Measurements from ENCODE around the gene CHAC2.
"Not testable (repeated sequence)": the region's sequence is repeated elsewhere in the genome, so short reads cannot be mapped to it uniquely, and the experiment has no call there.

CHAC2 gene

DNA sequence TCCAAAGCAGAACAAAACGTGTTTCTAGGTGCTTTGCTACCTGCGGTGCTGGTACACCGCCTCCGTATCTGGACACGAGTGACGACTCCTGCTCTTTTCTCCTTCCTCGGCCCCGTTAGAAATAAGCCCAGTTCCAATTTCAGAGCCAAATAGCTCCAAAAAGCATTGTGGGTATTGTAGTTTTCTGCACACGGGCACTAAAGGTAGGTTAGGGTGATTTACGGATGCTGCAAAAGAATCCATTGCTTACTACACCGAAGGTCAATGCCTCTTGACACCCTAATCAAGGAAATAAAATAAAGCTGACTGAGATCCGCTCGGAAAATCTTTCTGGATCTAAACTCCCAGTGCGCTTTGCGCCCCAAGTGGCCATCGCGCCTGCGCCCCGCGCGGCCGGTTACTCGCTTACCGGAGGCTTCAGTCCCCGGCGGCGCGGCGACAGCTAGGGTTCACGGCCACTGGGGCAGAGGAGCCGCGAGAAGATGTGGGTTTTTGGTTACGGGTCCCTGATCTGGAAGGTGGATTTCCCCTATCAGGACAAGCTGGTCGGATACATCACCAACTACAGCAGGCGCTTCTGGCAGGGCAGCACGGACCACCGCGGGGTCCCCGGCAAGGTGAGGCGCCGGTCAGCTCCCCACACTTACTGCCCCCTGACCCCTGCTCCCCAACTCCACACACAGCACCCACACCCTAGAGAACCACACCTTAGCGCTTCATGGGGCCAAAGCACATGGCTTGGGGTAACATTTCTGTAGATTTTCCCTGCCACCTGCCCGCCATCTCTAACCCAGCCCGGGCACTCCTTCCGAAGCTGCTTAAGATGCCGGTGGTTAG lies at the start of gene CHAC2:
Gene CHAC2 (plus strand): TSS at position 400 of the 837 bp plus-strand sequence. CDS start 83 bp downstream, at position 483.
- DNase-seq, result peak; percentile 92

DNA sequence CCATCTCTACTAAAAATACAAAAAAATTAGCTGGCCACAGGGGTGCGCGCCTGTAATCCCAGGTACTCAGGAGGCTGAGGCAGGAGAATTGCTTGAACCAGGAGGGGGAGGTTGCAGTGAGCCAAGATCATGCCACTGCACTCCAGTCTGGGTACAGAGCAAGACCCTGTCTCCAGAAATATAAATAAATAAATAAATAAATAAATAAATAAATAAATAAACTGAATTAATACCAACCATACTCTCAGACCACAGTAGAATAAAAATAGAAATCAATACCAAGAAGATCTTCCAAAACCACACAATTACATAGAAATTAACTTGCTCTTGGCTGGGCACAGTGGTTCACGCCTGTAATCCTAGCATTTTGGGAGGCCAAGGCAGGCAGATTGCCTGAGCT lies 46.7 kb upstream of the CHAC2 start:
- DNase-seq, result not testable (repeated sequence)

DNA sequence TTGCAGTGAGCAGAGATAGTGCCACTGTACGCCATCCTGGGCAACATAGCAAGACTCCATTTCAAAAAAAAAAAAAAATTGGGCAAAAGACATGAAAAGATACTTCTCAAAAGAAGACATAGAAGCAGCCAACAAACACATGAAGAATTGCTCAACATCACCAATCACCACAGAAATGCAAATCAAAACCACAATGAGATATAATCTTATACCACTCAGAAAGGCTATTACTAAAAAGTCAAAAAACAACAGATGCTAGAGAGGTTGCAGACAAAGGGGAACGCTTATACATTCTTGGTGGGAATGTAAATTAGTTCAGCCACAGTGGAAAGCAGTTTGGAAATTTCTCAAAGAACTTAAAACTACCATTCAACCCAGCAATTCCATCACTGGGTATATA lies 43.1 kb upstream of the CHAC2 start:
- no peak for DNase-seq

DNA sequence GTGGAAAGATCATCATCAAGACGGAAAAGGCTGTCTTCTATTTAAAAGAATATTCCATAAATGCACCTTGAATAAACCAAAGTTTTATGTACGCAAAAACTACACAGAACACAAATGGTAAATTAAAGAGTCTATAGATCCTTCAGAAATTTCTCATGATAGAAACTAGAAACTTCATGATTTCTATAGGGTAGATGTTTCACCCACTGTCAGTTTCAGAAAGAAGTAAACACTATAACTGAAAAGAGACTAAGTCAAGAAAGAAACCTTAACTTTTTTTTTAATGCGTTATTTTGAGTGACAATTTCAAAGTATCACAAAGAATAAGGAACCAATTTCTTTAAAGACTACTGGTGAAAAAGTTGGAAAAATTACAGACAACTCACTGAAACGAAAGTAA lies 41.9 kb upstream of the CHAC2 start:
- DNase-seq, result no peak

GRCh38 chr2:53727921-53728320 lies 39.7 kb upstream of the CHAC2 start:
- DNase-seq, result no peak

- DNase-seq, result no peak
Observed at GRCh38 chr2:53729143-53729762, 38.4 kb upstream of the CHAC2 start.

DNA sequence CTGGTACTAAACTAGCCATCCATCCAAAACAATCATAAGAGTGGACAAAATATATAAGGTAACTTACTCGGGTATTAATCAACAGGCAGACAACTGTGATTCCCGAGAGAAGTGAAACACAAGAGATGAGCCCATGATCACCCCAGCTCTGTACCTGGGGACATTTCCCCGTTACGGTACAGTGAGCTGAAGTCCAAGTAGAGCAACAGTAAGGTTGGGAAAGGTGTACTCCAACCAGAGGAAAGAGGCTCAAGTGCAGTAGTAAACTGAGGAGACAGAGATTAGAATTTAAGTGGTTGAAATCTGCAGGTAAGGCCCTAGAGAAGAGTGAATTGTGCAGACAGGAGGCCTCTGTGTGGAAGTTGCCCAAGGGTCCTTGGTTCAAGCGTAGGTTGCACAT lies 30.5 kb upstream of the CHAC2 start:
- DNase-seq, result no peak

DNA sequence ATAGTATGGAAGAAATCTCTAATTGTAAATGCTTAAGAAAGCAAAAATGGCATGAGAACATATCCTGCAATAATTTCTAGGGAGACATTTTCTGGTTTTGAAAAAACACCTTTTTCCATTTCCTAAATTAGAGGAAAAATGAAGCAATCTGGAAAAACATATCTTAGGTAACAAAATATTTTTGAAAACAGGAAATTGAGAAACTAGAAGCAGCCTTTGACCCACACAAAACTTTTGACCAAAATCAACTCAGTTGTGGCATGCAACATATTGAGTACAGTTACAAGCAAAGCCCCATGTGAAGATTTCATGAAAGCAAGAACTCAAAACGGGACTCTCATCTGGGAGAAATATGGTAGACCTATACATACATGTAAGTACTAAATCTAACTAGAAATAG lies 28.6 kb upstream of the CHAC2 start:
- no peak for DNase-seq

GRCh38 chr2:53740170-53740569 lies 27.4 kb upstream of the CHAC2 start:
- DNase-seq, result peak; percentile 23

DNA sequence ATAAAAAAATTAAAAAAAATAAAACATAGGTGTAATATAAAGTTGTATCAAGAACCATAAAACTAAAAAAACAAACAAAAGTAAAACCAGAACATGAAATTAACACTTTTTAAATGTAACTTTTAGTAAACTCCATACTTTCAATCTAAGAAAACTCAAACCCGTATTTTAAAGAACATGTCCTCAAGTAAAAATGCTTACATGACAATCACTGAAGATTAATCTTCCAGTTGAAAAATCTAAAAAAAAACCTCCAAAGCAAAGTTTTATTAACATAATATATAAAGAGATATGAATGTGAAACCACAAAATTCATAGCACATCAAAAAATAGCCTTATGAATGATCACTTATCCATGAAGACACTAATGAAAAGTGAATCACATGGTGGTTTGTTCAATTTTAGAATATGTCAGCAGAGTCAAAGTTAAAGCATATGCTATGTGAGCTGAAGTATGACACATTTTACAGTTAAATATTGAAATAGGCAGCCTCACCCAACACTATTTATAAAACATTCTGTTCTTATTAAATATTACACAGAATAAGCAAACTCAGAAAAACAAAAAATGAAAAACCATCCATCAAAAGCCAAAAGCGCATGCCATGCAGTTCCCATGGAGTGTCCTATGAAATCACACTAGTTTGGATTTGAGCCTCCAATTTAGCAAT lies 23.1 kb upstream of the CHAC2 start:
- DNase-seq, result no peak

DNA sequence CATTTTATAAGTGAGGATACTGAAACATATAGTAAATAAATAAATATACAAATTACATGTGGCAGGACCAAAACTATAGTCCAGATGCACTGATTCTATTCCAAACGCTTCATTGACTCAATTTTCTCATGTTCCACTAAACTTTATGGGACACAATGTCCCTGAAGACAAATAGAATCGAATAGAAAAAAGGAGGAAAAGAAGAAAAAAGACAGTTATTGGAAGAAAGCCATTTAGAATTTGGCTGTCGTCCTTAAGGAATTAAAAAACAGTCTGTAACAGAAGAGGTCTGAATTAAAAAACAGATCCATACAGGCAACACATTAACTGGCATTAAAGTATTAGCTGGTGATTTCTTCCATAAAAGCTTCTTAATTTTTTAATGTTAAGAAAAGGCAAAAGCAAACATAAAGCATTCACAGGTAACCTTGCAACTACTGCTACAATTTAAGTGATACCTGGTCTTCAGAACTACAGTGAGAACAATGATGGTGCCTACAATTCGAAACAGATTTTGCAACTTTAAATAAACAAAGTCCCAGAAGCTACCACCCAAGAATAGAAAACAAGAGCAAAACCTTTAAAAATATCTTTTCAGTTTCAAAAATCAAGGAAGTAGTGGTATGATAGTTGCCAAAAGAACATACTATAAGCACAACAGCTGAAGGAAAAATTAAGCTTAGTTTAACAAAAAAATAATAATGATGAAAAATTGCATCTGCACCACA lies 17.4 kb upstream of the CHAC2 start:
- DNase-seq, result no peak

- DNase-seq, result no peak
Observed at GRCh38 chr2:53751728-53752127, 15.9 kb upstream of the CHAC2 start.

- DNase-seq, result no peak
Observed at GRCh38 chr2:53752385-53752784, 15.2 kb upstream of the CHAC2 start.

DNA sequence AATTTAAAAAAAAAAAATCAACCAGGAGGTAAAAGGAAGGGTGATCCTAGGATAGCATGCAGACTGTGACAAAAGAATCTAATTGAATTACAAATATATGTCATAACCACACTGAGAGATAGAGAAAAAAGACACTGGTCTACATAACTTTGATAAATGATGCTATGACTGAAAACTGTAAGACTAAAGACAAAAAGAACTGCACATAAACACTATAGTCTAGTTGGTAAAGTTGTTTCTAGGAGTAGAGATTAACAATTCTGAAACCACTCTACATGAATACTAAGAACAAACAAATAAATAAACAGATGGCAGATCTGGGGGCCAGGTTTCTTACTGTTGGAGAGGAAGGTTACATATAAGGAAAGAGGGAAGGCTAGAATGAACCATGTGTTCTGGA lies 14.6 kb upstream of the CHAC2 start:
- no peak for DNase-seq

GRCh38 chr2:53755121-53755520 lies 12.5 kb upstream of the CHAC2 start:
- no peak for DNase-seq

- no peak for DNase-seq
Observed at GRCh38 chr2:53756644-53757043, 11.0 kb upstream of the CHAC2 start.

DNA sequence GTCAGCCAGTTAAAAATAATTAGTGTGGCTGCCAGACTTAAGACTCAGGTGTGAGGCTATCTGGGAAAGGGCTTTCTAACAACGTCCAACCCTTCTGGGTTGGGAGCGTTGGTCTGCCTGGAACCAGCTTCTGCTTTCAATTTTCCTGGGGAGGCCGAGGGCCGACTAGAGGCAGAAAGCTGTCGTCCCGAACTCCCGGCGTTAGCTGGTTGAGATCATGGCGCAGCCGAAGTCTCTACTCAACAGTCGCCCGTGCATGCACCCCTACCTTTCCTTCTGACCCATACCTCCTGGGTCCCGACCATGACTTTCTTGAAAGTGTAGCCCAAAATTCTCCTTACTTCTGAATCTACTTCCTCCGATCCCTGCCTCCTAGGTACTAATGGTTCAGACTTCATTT lies 10.4 kb upstream of the CHAC2 start:
- not testable (repeated sequence) for DNase-seq

- DNase-seq, result no peak
Observed at GRCh38 chr2:53765767-53766166, 1.8 kb upstream of the CHAC2 start.

DNA sequence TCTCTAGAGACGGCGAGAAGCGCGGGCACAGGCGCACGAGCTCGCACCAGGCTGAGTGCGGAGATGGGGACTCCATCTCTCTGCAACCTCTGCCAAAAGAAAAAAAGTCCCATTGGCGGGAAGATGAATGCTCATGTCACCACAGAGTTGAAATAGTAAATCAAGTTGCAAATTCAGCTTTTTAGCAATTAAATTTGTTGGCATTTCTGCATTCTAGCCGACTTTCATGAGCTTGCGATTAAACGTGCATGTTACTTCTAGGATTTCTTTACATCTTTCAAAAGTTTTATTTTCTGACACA lies 588 bp downstream of the CHAC2 start:
- peak; percentile 38 for DNase-seq

DNA sequence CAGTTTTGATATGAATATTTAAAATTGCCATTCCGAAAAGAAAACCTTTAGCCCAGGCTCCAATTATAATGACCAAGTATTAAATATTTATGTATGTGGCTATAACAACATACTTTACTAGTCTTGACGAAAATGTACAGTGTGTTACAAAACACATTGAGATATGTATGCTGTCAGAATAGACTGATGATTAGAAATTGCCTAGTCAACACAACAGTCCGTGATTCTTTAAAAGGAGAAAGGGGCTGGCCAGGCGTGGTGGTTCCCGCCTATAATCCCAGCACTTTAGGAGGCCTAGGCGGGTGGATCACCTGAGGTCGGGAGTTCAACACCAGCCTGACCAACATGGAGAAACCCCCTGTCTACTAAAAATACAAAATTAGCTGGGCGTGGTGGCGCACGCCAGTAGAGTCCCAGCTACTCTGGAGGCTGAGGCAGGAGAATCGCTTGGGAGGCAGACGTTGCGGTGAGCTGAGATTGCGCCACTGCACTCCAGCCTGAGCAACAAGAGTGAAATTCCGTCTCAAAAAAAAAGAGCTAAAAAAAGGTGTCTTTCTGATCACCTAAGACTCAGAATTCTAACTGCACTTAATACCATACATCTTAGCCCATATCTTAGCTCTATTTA lies 1.8 kb downstream of the CHAC2 start:
- no peak for DNase-seq

DNA sequence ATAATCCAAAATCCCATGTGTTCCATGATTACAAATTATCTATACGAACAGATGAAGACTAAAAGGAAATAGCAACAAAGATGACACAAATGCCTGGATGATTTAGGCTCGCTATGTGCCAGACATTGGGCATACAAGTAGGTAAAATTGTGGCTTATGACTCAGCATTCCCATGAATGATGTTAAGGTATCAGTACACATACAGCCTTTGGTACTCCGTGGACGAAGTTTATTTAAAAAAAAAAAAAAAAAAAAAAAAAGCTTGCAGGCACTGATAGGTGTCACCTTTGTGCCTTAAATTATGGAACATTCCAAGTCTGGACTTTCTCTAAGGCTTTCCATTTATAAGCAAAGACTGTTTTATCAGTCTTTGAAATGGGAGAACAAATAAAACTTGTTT lies 2.7 kb downstream of the CHAC2 start:
- no peak for DNase-seq

DNA sequence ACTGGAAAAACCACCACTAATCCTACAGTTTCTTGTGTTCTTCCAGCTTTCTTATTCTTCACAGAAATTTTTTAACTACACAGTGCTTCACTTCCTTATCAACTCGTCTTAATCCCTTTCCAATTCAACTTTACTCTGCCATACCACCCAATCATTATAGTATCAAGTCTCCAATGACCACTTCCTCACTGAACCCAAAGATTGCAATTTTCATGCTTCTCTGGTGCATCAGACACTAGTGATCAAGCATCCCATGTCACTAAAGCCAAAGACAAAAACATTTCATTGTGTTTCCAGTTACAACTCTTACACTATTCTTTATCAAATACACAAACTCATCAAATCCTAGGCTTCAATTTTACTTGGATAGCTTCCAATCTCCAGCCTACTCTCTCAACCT lies 9.5 kb downstream of the CHAC2 start:
- DNase-seq, result no peak

- DNase-seq, result no peak
Observed at GRCh38 chr2:53778536-53779162, 11.0 kb downstream of the CHAC2 start.

Measured in NCI-H2227 treated with DMSO at 0.1 percent for 48 hours (cell line).